Inflammatory macrophage (primary cell): Measurements from ENCODE around the gene SAMD4A.
"Not testable (repeated sequence)": the region's sequence is repeated elsewhere in the genome, so short reads cannot be mapped to it uniquely, and the experiment has no call there.

Source experiments
- DNase-seq, 2 donors: peaks; one replicate each; pipeline ENCODE4 v3.0.0-alpha.2; 2020 to 2022

Gene SAMD4A

GRCh38 chr14:54735424-54735823 lies 168.5 kb downstream of the SAMD4A start:
- no peak for DNase-seq

- DNase-seq: no peak
Observed at GRCh38 chr14:54737132-54737711, 170.3 kb downstream of the SAMD4A start.

DNA sequence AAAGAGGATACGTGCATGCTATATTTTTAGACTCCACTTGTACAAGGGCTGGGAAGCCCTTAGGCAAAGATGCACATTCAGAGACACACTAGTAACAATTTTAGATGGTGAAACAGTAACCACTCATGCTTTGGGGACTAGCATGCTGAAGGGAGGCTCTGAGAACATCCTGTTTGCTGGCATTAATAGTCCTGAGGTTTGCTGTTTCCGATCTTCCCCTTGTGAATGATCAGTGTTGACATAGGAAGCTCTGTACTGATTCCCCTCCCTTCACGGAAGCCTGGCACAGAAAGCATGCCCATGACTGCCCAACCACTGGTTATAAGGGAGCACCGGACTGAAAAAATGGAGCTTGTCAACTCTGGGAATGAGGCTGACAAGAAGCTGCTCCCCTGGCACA lies 171.1 kb downstream of the SAMD4A start:
- DNase-seq: no peak

- no peak for DNase-seq
Observed at GRCh38 chr14:54739514-54739913, 172.6 kb downstream of the SAMD4A start.

- no peak for DNase-seq
Observed at GRCh38 chr14:54742492-54743350, 175.8 kb downstream of the SAMD4A start.

DNA sequence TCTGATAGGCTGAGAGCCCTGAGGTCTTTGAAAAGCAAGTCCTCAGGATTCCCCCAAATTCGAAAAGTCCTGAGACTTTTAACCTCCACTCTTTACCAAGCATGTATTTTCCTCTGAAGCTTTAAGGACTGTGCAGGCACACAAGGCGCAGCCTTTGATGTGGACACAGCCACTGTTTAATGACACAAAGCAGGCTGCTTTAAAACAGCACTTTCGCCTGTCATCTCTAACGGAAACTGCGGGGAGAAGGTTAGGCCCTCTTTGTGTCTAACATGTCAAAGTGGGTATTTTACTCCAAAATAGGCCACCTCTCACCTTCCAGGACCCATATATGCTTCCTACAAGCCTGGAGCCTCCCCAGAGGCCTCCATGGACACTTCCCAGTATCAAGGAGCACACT lies 176.5 kb downstream of the SAMD4A start:
- DNase-seq: no peak

- no peak for DNase-seq
Observed at GRCh38 chr14:54746019-54746418, 179.1 kb downstream of the SAMD4A start.

DNA sequence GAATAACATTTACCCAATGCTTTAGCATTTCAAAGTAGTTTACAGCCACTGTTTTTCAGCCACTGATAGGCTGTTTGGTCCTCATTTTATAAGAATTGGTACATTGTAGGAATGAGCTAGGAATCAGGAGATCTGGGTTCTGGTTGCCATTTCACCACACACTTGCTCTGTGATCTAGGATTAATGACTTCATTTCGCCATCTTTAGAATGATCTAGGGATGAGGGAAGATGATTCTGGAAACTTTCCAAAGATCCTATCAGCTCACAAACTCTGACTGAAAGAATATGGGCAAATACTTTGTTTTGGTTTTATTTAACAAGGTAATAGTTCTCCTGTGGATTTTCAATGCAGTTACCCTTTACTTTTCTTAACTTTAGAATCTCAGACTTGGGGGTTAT lies 180.7 kb downstream of the SAMD4A start:
- DNase-seq: no peak

DNA sequence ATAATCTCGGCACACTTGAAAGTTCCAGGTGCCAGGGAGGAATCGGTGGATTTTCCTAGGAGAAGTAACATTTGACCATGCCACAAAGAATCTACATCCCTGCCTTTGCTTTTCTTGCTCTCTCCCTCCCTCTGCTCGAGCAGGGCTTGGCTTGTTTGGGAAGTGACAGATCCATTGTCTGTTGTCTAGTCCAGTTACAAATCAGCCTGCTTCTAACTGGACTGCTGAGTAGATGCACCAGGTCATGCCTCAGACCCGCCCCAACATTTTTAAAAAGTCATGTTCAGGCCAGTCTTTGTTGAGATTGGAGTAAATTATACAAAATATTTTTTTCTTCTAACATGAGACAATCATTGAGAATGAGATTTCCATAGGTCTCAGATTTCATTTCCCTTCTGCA lies 182.3 kb downstream of the SAMD4A start:
- DNase-seq: no peak

DNA sequence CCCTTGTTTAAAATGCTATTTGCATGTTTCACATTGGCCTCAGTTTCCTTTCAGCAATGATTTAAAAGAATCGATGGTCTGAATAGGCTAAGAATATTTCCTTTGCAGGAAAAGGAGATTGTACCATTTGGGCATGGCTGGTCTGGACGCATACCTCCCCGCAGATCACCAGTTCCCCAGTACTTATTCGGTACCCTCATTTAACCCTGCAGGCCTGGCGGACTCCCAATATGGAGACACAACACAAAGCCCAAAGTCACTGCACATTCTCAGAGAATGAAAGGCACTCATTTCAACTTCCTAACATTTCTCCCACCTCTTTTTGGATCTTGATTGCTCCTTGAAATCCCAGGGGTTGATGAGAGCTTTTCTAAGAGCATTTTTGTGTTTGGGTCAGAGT lies 182.8 kb downstream of the SAMD4A start:
- no peak for DNase-seq

DNA sequence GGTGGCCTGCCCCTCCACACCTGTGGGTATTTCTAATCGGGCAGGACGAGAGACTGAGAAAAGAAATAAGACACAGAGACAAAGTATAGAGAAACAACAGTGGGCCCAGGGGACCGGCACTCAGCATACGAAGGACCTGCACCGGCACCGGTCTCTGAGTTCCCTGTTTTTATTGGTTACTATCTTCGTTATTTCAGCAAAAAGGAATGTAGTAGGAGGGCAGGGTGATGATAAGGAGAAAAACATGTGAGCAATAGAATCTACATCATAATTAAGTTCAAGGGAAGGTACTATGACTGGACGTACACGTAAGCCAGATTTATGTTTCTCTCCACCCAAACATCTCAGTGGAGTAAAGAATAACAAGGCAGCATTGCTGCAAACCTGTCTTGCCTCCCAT lies 185.7 kb downstream of the SAMD4A start:
- not testable (repeated sequence) for DNase-seq

DNA sequence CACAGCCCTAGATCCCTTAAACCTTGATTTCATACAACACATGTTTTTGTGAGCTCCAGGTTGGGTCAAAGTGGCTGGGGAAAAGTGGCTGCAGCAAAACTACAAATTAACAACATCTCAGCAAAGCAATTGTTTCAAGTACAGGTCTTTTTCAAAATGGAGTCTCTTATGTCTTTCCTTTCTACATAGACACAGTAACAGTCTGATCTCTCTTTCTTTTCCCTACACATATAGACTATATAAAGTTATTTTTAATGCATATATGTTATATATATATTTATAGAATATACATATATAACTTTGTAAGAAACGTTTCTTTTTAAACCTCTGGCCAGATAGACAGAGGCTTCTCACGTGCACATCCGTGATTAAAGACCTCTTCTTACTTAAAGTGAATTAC lies 186.5 kb downstream of the SAMD4A start:
- not testable (repeated sequence) for DNase-seq

GRCh38 chr14:54754116-54754622 lies 187.2 kb downstream of the SAMD4A start:
- no peak for DNase-seq

- no peak for DNase-seq
Observed at GRCh38 chr14:54754623-54755386, 187.9 kb downstream of the SAMD4A start.

DNA sequence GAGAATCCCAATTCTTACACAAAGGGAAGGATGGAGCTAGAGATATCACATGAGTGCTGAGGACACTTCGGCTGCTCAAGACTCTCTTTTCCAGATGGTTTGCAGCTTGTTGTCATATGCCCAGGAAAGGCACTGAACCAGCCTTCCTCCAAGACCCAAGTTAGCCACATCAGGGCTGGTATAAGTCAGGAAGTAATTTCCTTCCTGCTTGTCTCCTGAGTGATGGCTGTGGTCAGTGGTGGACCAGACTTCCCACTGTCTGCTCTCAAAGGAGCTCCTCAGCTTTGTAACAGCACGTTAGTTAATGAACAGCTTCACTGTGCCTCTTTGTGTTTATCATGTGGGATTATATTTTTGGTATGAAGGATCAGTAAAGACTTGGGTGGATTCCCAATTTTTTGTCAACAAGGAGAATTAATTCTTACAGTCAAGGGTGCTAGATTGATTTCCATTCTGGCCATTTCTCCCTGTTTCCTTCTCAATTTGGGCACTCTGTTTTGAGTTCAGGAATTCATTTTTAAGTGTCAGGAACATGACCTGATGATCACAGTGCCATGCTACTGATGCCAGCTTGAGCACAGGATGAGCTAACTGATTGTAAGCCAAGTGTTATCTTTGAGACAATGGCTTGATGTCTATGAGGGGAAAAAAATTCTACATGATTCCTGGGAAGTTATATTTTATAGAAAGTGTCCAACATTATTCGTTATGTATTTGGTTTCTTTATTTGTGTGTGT lies 189.9 kb downstream of the SAMD4A start:
- DNase-seq: no peak

DNA sequence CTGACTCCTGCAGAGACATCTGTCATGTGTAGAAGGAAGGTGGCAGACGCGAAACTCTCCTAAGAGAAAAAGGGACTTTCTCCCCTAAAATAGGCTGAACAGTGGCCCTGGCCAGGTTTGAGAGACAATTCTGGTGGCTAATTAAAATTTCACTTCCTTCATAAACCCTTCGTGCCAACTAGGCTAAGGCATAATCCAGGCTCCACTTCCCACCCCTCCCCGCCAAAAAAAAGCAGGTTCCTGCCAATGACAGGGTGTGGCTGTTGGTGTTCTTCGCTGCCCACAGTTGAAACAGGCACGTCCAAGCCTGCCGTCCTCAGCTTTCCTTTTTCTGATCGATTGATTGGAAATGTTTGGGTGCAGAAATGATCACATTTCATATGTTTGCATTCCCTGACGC lies 191.1 kb downstream of the SAMD4A start:
- DNase-seq: no peak

GRCh38 chr14:54759982-54760585 lies 193.2 kb downstream of the SAMD4A start:
- DNase-seq: no peak

DNA sequence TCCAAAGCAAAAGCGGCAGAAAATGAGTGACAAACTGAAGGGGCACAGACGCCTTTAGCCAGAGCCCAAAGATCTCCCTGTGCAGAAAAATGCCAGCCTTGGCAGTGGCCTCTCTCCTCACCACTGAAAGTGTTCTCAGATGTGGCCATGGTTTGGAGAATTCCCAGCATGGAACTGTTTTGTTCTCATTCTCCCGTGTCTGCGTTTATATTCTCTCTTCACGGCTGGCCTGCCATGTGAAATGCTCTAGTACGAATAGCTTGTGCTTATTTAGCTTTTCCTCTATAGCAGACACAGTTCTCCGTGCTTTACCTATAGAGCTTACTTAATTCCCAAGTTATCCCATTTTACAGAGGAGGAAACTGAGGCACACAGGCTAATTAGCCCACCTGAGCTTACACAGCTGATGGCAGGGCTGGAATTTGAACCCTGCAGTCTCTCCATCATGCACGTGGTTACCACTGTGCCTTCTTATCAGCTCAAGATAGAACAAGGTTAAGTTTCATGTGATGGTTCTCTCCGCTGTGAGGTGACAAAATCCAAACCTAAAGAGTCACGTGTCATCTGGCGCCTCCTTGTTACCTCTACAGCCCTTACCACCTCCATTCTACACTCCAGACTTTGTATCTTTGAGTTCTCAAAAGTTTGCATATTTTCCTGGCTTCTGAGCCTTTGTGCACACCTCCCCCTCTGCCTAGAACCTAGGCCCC lies 194.1 kb downstream of the SAMD4A start:
- no peak for DNase-seq

- DNase-seq: no peak
Observed at GRCh38 chr14:54761835-54762234, 194.9 kb downstream of the SAMD4A start.

DNA sequence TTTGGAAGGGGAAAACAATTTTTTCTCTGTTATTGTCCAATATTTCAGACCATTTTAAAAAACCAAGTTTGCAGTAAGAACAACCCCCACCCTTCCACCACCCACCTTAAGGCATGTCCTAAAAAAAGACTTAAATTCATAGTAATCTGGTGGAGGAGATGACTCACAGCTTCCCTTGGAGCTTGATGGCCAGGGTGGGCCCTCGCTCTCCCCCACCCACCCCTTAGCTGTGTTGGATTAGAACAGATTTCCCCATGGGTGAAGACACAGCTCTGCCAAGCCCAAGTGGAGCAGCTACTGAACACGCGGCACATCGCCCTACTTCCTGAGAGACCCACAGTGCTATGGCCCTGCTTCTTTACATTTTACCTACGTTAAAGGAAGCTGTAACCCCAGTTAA lies 195.4 kb downstream of the SAMD4A start:
- DNase-seq: peak in 1 of 2 donors; percentile 8

- DNase-seq: no peak
Observed at GRCh38 chr14:54763761-54764160, 196.8 kb downstream of the SAMD4A start.
